ENCODE results near the gene SRRM2.

SRRM2 gene

GRCh38 chr16:2728034-2728433, 24.4 kb upstream of the SRRM2 start:
- Histone ChIP-seq H2AFZ (ENCODE audit: low read length) (no peak overlapping the region), H4K20me1 (ENCODE audit: insufficient read depth, low read length, poor library complexity, severe bottlenecking) (no peaks in the 10 kb centered on the region), H3K9ac (ENCODE audit: low read depth, low read length, poor library complexity, severe bottlenecking) (no peak overlapping the region), H3K9me3 (ENCODE audit: insufficient read depth, low read depth, low read length) (no peaks in the 10 kb centered on the region), H3F3A (ENCODE audit: low read depth) (no peaks in the 10 kb centered on the region), H3K36me3 (ENCODE audit: insufficient read depth, low read length) (no peaks in the 10 kb centered on the region), H3K79me2 (ENCODE audit: insufficient read depth, low read length) (no peaks in the 10 kb centered on the region), H3K4me2 (ENCODE audit: low read depth, low read length, poor library complexity, severe bottlenecking) (no peak overlapping the region), H3K27me3 (ENCODE audit: insufficient read depth, low read length, poor library complexity, severe bottlenecking) (no peaks in the 10 kb centered on the region), H3K4me1 (ENCODE audit: insufficient read depth, low read length, poor library complexity, severe bottlenecking) (no peaks in the 10 kb centered on the region), H3K9me2 (replicated peaks; ENCODE audit: low read depth, low read length) (no peaks in the 10 kb centered on the region), H3K4me3 (ENCODE audit: low read length, poor library complexity, severe bottlenecking) (no peak overlapping the region)
- TF ChIP-seq EZH2phosphoT487 (IDR thresholded peaks at IDR 0.05; ENCODE audit: borderline replicate concordance) (no peak), CTCF (conservative IDR thresholded peaks at IDR 0.05; ENCODE audit: low read length) (no peak)

DNA sequence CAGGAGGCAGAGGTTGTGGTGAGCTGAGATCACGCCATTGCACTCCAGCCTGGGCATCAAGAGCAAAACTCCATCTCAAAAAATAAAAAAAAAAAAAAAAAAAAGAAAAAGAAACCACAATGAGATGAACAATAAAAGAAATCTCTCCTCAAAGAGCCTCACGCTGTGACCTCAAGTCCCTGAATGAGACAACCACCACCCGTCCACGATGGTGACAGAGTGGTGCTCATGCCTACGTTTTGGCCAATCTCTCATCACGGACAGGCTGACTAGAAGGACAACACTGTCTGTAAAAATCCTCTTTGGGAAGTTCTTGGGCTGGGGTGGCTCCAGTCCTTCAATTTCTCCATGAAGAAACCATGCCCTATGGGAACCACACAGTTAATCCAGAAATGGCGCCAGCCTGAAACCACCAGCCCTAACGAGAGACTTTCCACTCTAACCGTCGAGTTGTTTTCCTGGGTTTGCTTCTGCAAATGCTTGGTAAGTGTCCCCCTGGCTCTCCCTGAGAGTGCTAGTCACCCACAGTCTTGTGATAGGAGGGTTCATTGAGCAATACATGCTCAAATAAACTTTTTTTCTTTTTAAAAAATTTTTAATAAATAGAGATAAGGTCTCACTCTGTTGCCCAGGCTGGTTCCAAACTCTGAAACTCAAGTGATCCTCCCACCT, 17.5 kb upstream of the SRRM2 start:
- Histone ChIP-seq H3K79me2 (ENCODE audit: insufficient read depth, low read length) (no peaks in the 10 kb centered on the region), H3K9ac (ENCODE audit: low read depth, low read length, poor library complexity, severe bottlenecking) (no peak overlapping the region)
- no peak for TF ChIP-seq EZH2phosphoT487 (IDR thresholded peaks at IDR 0.05; ENCODE audit: borderline replicate concordance)
- TF ChIP-seq CTCF (conservative IDR thresholded peaks at IDR 0.05; ENCODE audit: low read length), result no peak

GRCh38 chr16:2736476-2737237, 15.8 kb upstream of the SRRM2 start:
- H3K4me1 ChIP-seq (ENCODE audit: insufficient read depth, low read length, poor library complexity, severe bottlenecking), result no peaks in the 10 kb centered on the region
- no peaks in the 10 kb centered on the region for H3K9me2 ChIP-seq (replicated peaks; ENCODE audit: low read depth, low read length)
- H3K4me3 ChIP-seq (ENCODE audit: low read length, poor library complexity, severe bottlenecking), result no peak overlapping the region
- H3K9me3 ChIP-seq (ENCODE audit: insufficient read depth, low read depth, low read length), result no peaks in the 10 kb centered on the region
- no peaks in the 10 kb centered on the region for H4K20me1 ChIP-seq (ENCODE audit: insufficient read depth, low read length, poor library complexity, severe bottlenecking)
- no peak overlapping the region for H3K4me2 ChIP-seq (ENCODE audit: low read depth, low read length, poor library complexity, severe bottlenecking)
- TF ChIP-seq CTCF (conservative IDR thresholded peaks at IDR 0.05; ENCODE audit: low read length) (no peak), EZH2phosphoT487 (IDR thresholded peaks at IDR 0.05; ENCODE audit: borderline replicate concordance) (no peak)
- H3K36me3 ChIP-seq (ENCODE audit: insufficient read depth, low read length), result no peaks in the 10 kb centered on the region
- no peaks in the 10 kb centered on the region for H3F3A ChIP-seq (ENCODE audit: low read depth)
- no peaks in the 10 kb centered on the region for H3K79me2 ChIP-seq (ENCODE audit: insufficient read depth, low read length)
- no peaks in the 10 kb centered on the region for H3K27me3 ChIP-seq (ENCODE audit: insufficient read depth, low read length, poor library complexity, severe bottlenecking)
- H2AFZ ChIP-seq (ENCODE audit: low read length), result no peak overlapping the region
- H3K9ac ChIP-seq (ENCODE audit: low read depth, low read length, poor library complexity, severe bottlenecking), result no peak overlapping the region

More for the DNA sequence above, 17.5 kb upstream of the SRRM2 start:
- Histone ChIP-seq H3K4me1 (ENCODE audit: insufficient read depth, low read length, poor library complexity, severe bottlenecking) (no peaks in the 10 kb centered on the region), H3K4me2 (ENCODE audit: low read depth, low read length, poor library complexity, severe bottlenecking) (no peak overlapping the region), H3K9me2 (replicated peaks; ENCODE audit: low read depth, low read length) (no peaks in the 10 kb centered on the region), H2AFZ (ENCODE audit: low read length) (no peak overlapping the region), H3K4me3 (ENCODE audit: low read length, poor library complexity, severe bottlenecking) (no peak overlapping the region), H3K36me3 (ENCODE audit: insufficient read depth, low read length) (no peaks in the 10 kb centered on the region), H3K27me3 (ENCODE audit: insufficient read depth, low read length, poor library complexity, severe bottlenecking) (no peaks in the 10 kb centered on the region), H4K20me1 (ENCODE audit: insufficient read depth, low read length, poor library complexity, severe bottlenecking) (no peaks in the 10 kb centered on the region), H3F3A (ENCODE audit: low read depth) (no peaks in the 10 kb centered on the region), H3K9me3 (ENCODE audit: insufficient read depth, low read depth, low read length) (no peaks in the 10 kb centered on the region)
